Measurements from ENCODE around the gene CBLB.
"Not testable (repeated sequence)": the region's sequence is repeated elsewhere in the genome, so short reads cannot be mapped to it uniquely, and the experiment has no call there.

CBLB gene

DNA sequence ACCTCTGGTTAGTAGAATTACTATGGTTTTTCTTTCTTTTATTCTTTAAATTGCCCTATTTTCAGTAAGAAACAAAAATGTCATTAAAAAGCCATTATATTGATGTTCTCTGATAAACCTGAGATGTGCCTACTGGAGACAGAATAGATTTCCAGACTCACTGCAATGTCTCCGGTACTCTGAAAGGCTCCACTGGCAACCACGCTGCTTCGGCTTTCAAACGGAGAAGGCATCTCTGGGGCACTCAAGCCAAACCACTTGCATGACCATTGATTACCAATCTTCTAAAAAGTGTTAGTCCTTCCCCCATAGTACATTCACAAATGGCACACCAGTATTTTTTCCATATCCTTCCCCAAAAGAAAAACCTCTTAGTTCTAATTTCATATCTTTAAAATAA, 82.6 kb downstream of the CBLB start:
- DNase-seq (ENCODE audit: low read depth), result no peak

DNA sequence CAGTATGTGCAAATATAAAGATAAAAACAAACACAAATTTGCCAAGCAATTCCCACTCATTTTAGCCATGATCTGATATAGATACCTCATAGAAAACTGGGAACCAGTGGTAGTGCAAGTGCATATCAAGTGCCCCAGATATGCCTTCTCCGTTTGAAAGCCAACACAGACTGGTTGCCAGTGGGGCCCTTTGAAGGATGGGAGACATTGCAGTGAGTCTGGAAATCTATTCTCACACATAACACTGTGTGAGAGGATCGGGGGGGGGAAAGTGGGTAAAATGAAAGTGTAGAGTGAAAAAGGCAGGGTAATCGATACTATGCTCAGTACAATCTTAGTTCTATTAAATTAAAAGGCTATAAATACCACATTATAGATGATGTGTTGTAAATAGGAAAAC, 83.0 kb downstream of the CBLB start:
- no peak for DNase-seq (ENCODE audit: low read depth)

DNA sequence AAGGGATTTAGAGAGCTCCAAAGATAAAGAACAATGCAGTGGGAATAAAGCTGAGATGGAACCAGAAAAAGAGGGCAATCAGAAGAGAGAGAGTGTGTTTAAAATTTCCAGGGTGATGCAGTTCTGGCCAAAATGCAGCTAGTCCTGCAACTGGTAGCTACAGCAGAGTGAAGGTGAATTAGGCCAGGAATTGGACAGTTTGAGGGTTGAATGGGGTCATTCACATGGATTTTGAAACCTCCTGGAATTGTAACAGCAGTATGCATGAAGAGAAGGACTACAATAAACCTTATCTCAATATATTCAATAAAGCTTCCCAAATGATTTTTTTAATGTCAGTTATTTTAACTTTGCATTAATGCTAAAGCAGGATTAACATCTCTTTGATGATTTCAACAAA, 85.2 kb downstream of the CBLB start:
- DNase-seq (ENCODE audit: low read depth), result no peak

DNA sequence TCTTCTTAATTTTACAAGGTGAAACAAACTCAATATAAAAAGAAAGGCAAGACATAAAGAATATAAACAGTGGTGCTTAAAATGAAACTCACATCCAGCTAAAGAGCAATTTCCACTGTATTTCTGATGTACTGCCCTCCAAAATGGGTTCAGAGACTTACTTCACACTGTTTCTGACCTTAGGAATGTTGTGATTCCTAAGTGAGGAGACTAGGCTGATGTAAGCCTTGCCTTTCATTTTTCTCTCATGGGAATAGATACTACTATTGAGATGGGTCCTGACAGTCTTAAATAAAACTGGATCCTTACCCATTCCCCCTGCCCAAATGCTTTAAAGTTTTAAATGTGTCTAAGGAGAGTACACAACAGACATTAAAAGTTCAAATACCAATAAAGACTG, 86.9 kb downstream of the CBLB start:
- DNase-seq (ENCODE audit: low read depth), result no peak

DNA sequence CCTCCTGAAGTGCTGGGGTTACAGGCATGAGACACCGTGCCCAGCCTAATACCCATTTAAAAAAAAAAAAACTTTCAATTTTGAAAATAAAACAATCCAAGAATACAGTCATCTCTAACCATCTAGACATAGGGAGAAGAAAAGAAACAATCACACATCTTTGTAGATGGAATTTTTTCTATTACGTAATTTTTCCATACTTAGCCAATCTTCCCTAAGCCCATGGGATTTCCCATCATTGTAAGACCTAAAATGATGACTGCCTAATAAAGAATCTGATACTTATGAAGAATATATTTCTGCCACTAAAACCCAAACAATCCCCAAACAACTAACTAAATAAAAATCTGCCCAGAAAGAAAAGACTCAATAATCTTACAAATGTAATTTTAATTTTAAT, 88.7 kb downstream of the CBLB start:
- no peak for DNase-seq (ENCODE audit: low read depth)

DNA sequence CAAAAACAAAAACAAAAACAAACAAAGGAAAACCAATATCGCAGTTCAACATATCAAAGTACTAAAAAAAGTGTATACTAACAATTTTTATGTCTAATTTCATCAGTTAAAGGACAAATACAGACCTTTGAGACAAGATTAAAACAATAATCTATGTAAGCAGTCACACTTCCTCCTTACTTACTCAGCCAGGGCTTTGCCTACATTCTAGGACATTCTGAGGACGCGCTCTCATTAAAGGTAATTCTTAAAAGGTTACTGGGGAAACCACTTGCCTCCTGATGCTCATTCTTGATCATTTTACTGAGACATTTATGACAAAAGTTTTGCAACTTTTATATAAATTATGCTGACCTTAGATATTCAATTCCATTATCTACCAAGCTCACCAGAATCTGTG, 93.4 kb downstream of the CBLB start:
- no peak for DNase-seq (ENCODE audit: low read depth)

DNA sequence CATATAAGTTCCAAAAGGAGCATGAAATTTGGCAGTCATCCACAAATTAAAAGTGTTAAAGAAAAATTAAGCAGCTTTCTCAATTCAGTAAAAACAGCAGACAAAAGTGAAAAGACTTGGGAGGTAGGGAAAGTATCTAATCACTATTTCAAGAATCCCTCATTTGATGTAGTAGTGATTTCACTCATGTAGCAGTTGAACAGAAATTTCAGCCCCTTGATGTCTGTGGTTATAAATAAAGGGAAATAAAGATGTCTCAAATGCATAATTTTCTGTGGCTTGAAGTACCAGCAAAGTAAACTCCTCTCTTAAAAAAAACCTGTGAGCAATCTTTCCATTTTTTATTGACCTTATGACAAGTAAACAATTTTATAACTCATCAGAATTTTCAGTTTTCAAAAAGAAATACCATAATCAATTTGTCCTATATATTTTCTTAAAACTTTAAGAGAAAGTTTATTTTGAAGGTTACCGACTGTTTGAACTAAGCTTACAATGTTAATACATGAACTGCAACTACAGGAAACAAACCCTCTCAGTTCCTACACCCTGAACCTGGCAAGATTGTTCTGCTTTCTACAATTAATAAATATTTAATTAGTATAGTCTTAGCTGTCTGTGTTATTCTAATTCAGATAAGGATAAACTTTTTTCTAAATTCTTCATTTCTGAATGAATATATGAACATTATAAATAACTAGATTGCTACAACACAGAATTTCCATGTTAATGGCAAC, 94.2 kb downstream of the CBLB start:
- DNase-seq (ENCODE audit: low read depth), result no peak

DNA sequence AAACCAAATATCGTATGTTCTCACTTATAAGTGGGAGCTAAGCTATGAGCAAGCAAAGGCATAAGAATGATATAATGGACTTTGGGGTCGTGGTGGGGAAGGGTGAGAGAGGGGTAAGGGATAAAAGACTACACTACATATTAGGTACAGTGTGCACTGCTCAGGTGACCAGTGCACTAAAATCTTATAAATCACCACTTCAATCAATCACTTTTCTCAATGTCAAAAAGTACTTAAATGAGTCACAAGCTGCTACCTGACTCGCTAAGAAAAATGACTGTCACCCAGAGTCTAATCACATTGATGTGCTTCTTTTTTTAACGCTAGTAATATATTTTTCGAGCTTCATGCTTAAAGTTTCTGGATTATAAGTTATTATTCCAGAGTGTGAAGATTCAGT, 95.5 kb downstream of the CBLB start:
- DNase-seq (ENCODE audit: low read depth), result no peak

DNA sequence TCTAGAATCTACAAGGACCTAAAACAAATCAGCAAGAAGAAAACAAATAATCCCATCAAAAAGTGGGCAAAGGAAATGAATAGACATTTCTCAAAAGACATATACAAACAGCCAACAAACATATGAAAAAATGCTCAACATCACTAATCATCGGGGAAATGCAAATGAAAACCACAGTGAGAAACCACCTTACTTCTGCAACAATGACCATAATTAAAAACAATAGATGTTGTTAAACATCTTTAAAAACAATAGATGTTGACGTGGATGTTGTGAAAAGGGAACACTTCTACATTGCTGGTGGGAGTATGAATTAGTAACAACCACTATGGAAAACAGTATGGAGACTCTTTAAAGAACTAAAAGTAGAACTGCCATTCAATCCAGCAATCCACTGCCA, 96.2 kb downstream of the CBLB start:
- DNase-seq (ENCODE audit: low read depth), result no peak

DNA sequence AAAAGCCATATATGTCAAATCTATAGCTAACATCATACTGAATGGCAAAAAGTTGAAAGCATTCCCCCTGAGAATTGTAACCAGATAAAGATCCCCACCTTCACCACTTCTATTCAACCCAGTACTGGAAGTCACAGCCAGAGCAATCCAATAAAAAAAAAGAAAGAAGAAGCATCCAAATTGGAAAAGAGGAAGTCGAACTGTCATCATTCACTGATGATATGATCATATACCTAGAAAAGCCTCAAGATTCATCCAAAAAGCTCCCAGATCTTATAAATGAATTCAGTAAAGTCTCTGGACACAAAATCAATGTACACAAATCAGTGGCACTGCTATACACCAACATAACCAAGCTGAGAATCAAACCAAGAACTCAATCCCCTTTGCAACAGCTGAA, 97.4 kb downstream of the CBLB start:
- DNase-seq (ENCODE audit: low read depth), result no peak

DNA sequence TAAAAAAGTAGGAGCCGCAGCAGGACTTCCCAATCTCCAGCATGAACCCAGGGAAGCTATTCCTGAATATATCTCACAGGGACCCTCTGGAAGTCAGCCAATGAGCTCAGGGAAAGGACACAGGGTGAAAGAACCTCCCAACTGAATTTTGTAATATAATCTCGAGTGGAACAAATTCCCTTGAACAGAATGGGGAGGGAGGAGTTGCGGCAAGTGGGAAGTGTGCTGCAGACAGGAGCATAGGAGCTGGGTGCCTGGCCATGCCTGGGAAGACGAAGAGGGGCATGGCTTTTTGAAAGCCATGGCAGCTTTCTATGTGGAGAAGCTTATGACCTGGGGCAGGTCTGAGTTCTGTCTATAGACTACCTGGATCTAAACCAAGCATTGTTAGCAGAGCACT, 98.4 kb downstream of the CBLB start:
- no peak for DNase-seq (ENCODE audit: low read depth)

DNA sequence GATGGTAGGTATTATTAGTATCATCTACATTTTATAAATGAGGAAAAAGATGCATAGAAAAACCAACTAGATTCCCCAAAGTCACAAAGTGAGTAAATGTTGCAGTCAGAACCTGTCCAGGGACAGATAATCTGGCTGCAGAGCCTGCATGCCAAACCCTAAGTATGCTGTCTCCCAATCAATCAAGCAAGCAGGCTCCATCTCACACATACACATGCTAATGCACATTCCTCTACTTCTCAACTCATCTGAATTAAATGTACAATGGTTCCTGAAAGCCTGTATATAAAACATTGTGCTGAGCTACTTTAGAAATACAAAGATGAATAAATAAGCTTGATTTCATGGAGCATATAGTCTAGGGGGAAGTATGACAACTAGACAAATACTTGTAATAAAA, 101.0 kb downstream of the CBLB start:
- DNase-seq (ENCODE audit: low read depth), result no peak

DNA sequence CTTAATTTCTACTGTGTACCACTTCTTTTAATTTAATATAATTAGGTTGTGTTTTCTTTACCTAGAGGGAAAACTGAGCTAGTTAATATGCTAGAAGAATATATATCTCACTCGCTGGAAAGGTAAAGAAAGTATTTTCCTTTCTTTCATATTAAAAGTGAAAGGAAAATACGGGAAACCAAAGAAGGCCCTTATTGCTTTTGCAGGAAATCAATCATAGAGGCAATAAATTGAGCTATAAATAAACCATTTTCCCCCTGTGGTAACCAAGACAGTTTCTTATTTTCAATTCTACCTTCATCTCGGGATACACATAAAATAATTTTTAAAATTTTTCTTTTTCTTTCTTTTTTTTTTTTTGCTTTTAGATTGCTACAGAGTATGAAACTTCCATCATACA, 101.6 kb downstream of the CBLB start:
- DNase-seq (ENCODE audit: low read depth), result no peak

DNA sequence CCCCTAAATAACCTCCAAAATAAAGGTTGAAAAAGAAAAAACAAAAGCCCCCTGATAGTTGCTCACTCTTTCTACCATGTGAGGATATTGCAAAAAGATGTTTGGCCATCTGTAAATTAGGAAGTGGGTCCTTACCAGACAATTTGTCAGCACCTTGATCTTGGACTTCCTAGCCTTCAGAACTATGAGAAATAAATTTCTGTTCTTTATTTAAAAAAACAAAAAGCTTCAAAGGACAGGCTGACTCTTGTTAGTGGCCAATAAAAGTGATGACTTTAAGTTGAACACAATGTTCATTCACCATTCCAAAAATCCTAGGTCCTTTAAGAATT, 103.5 kb downstream of the CBLB start:
- no peak for DNase-seq (ENCODE audit: low read depth)

DNA sequence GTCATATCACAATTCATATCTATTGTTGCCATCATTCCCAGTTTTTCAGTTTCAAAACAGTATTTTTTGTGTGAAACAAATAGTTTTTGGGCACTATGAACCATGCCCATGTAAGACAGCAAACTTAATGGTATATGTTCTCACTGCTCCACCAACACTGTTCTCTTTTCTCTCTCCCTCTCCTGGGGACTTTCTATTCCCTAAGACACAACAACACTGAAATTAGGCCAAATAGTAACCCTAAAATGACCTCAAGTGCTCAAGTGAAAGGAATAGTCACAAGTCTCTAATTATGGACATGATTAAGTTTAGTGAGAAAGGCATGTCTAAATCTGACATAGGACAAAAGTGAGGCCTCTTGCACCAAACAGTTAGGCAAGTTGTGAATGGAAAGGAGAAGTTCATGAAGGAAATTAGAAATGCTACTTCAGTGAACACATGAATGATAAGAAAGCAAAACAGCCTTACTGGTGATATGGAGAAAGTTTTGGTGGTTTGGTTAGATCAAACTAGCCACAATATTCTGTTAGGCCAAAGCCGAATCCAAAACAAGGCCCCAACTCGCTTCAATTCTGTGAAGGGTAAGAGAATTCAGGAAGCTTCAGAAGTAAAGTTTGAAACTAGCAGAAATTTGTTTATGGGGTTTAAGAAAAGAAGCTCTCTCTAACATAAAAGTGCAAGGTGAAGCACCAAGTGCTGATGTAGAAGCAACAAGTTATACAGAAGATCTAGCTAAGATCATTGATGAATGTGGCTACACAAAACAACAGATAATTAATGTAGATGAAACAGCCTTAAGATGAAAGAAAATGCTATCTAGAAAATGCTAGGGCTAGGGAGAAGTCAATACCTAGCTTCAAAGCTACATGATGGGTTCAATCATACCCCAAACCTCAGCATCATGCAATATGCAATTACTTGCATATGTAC, 104.2 kb downstream of the CBLB start:
- no peak for DNase-seq (ENCODE audit: low read depth)

DNA sequence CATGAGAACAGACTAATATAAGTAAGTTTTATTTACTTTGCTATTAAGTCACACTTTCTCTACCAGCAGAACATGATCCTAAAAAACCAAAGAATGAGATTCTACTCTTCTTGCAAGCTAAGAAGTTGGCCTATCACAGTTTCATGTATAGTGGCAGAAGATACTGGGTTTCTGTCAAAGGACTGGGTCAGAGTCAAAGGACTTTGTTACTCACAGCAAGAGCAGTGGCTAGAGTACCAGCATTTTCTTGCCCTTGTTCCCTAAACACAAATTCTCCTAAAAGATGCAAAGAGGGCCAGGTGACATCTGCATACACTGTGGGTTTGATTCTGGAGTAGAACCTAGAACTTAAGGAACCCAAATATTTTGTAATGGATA, 105.2 kb downstream of the CBLB start:
- no peak for DNase-seq (ENCODE audit: low read depth)

DNA sequence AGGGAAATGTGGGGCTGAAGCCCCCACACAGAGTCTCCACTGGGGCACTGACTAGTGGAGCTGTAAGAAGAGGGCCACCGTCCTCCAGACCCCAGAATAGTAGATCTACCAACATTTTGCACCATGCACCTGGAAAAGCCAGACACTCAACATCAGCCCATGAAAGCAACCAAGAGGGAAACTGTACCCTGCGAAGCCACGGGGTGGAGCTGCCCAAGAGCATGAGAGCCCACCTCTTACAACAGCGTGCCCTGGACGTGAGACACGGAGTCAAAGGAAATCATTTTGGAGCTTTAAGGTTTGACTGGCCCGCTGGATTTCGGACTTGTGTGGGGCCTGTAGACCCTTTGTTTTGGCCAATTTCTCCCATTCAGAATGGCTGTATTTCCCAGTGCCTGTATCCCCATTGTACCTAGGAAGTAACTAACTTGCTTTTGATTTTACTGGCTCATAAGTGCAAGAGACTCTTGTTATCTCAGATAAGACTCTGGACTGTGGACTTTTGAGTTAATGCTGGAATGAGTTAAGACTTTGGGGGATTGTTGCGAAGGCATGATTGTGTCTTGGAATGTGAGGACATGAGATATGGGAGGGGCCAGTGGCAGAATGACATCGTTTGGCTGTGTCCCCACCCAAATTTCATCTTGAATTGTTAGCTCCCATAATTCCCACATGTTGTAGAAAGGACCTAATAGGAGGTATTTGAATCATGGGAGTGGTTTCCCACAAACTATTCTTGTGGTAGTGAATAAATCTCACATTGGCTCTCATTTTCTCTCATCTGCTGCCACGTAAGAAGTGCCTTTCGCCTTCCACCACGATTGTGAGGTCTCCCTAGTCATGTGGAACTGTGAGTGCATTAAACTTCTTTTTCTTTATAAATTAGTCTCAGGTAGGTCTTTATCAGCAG, 105.8 kb downstream of the CBLB start:
- DNase-seq (ENCODE audit: low read depth), result no peak

DNA sequence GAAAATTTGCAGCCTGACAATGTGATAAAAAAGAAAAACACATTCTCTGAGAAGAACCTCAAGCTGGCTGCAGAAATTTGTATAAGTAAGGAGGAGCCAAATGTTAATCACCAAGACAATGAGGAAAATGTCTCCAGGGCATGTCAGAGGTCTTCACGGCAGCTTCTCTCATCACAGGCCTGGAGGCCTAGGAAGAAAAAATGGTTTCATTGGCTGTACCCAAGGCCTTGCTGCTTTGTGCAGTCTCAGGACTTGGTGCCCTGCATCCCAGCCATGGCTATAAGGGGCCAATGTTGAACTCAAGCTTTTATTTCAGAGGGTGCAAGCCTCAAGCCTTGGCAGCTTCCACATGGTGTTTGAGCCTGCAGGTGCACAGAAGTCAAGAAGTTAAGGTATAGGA, 106.6 kb downstream of the CBLB start:
- DNase-seq (ENCODE audit: low read depth), result not testable (repeated sequence)

DNA sequence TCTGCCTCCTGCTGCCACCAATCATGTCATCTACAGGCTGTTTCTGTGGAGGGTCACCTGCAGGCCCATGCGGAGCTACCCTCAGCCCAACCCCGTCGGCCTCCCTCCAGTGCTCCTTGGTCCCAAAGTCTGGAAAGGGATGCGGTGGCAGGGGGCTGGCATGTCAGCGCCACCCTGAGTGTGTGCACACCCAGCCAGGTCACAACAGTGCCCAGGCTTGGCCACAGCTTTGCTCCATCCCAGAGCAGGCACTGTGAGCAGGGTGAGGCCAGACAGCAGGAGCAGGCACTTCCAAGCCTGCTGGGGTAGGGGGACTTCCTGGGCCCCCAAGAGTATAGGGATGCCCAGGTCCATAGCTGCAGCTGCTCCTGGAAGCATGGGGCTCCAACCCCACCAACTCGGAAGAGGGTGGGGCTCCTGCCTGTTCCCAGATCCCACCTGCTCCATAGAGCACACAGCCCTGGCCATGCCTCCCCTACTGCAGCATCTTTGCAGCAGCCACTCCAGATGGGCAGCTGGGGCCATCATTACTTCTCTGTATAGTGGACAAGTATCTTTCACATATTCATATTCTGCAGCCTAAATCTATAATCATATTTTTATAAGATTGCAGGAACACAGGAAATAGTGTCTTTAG, 109.3 kb downstream of the CBLB start:
- no peak for DNase-seq (ENCODE audit: low read depth)

DNA sequence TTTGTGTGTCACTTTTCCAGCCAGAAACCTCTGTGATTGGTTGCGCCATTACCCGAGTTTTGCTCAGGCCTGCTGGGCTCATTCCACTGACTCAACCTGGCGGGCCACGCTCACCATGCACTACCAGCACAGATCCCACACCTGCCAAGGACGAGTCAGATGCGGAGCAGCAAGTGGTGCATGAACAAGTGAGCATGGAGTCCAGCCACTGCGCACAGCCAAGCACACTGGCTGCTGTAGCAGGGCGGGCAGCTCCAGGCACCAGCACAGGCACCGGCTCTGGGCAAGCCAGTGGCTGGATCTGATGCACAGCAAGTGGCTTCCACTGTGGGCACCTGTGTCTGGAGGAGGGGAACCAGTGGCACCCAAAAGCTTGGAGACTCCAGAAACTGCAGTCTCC, 110.4 kb downstream of the CBLB start:
- no peak for DNase-seq (ENCODE audit: low read depth)

DNA sequence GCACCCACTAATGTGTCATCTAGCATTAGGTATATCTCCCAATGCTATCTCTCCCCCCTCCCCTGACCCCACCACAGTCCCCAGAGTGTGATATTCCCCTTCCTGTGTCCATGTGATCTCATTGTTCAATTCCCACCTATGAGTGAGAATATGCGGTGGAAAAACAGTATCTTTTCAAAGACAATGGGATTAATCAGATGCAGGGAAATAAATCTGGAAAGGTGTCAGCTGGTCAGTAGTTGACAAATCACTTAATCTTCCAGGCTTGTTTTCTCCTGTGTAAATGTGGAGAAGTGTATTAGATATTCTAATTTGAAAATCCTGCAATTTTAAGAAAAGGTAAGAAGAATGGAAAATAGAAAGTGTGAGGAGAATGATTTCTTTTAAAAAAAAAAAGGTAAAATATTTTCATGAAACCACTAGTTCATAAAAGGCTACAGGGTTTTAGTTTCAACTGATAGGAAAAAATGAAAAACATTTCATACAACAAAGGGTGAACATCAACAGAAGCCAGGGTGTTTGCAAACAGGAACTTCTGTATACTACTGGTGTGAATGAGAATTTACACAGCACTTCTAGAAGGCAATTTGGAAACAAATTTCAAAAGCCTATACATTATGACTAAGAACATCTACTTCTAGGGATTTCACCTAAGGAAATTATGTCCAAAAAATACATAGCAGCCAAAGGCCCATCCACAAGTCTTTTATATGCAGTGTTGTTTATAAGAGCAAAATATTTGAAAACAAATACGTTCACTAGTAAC, 113.5 kb downstream of the CBLB start:
- DNase-seq (ENCODE audit: low read depth), result no peak

Data from activated T-cell treated with anti-CD3 and anti-CD28 coated beads for 1 hour (primary cell).